OCI-LY3 (cell line): Measurements from ENCODE around the gene PTPRD.

Experiments used
- CTCF ChIP-seq: fragments of 200-600, 300-600 bp; sonication (generic); IDR thresholded peaks from 2 replicates; pipeline ENCODE4 v1.5.1; 2014; ENCODE audit warnings: antibody characterized with exemption, low read length, low read depth
- EZH2phosphoT487 ChIP-seq: fragments of 200-600 bp; shearing (Covaris generic); IDR thresholded peaks from 2 replicates; pipeline ENCODE4 v1.6.1; 2018; ENCODE audit warnings: antibody characterized with exemption, mixed run types, low read depth

GRCh38 chr9:9621355-9621940, 991.4 kb downstream of the PTPRD start:
- no peak for TF ChIP-seq CTCF
- TF ChIP-seq EZH2phosphoT487, result no peak
